HG03175 (cell line): ENCODE data around the gene FAM168B.

Experiments used
- ATAC-seq: cut with Tn5 transposase; IDR thresholded peaks from one replicate; pipeline ENCODE4 v1.9.1; 2021; ENCODE audit warnings: mild to moderate bottlenecking, moderate library complexity; ENCODE audit not compliant: unreplicated experiment

FAM168B gene

GRCh38 chr2:131027566-131028528 is 65.4 kb downstream of the FAM168B start:
- ATAC-seq, result no peak

- ATAC-seq, result no peak
Measured at GRCh38 chr2:131026919-131027318, 66.3 kb downstream of the FAM168B start.

- no peak for ATAC-seq
Measured at GRCh38 chr2:131023758-131024157, 69.5 kb downstream of the FAM168B start.

GRCh38 chr2:131022731-131023130 is 70.5 kb downstream of the FAM168B start:
- no peak for ATAC-seq

GRCh38 chr2:131016826-131017741 is 76.2 kb downstream of the FAM168B start:
- no peak for ATAC-seq

GRCh38 chr2:131015764-131016163 is 77.5 kb downstream of the FAM168B start:
- ATAC-seq, result no peak

- ATAC-seq, result no peak
Measured at GRCh38 chr2:131014141-131014540, 79.1 kb downstream of the FAM168B start.

GRCh38 chr2:131011486-131011885 is 81.8 kb downstream of the FAM168B start:
- ATAC-seq, result no peak

- no peak for ATAC-seq
Measured at GRCh38 chr2:131010566-131010965, 82.7 kb downstream of the FAM168B start.

- ATAC-seq, result no peak
Measured at GRCh38 chr2:131009713-131010475, 83.4 kb downstream of the FAM168B start.

- no peak for ATAC-seq
Measured at GRCh38 chr2:131008967-131009366, 84.3 kb downstream of the FAM168B start.

GRCh38 chr2:131006561-131006960 is 86.7 kb downstream of the FAM168B start:
- ATAC-seq, result no peak

GRCh38 chr2:131005216-131005935 is 87.9 kb downstream of the FAM168B start:
- no peak for ATAC-seq

- ATAC-seq, result no peak
Measured at GRCh38 chr2:131004446-131005209, 88.6 kb downstream of the FAM168B start.

GRCh38 chr2:130998561-130998960 is 94.7 kb downstream of the FAM168B start:
- no peak for ATAC-seq
